Activated CD4-positive, CD25-positive, alpha-beta regulatory T cell (primary cell): ENCODE data around the gene SPAG4.

Experiments used
- DNase-seq, 4 experiments: peaks; one replicate each; lab custom pipeline; 2025; lab: John Stamatoyannopoulos, UW

The SPAG4 gene

GRCh38 chr20:35625584-35626385 is 10.2 kb downstream of the SPAG4 start:
- no peak for DNase-seq

- DNase-seq: no peak
These were observed 10.9 kb downstream of the SPAG4 start for GRCh38 chr20:35626386-35627001.

- no peak for DNase-seq
These were observed 11.5 kb downstream of the SPAG4 start for GRCh38 chr20:35627121-35627520.

GRCh38 chr20:35629427-35630145 is 14.0 kb downstream of the SPAG4 start:
- DNase-seq: no peak

- no peak for DNase-seq
These were observed 15.0 kb downstream of the SPAG4 start for GRCh38 chr20:35630636-35631035.

GRCh38 chr20:35632539-35633115 is 17.0 kb downstream of the SPAG4 start:
- DNase-seq: no peak

GRCh38 chr20:35635652-35636051 is 20.0 kb downstream of the SPAG4 start:
- no peak for DNase-seq

GRCh38 chr20:35636095-35636494 is 20.5 kb downstream of the SPAG4 start:
- no peak for DNase-seq

GRCh38 chr20:35637276-35637675 is 21.6 kb downstream of the SPAG4 start:
- no peak for DNase-seq

- no peak for DNase-seq
These were observed 23.1 kb downstream of the SPAG4 start for GRCh38 chr20:35638751-35639150.

- no peak for DNase-seq
These were observed 25.1 kb downstream of the SPAG4 start for GRCh38 chr20:35640724-35641123.

GRCh38 chr20:35641743-35642142 is 26.1 kb downstream of the SPAG4 start:
- no peak for DNase-seq

- no peak for DNase-seq
These were observed 27.4 kb downstream of the SPAG4 start for GRCh38 chr20:35643045-35643444.

- DNase-seq: no peak
These were observed 29.2 kb downstream of the SPAG4 start for GRCh38 chr20:35644806-35645205.

GRCh38 chr20:35648836-35649235 is 33.2 kb downstream of the SPAG4 start:
- DNase-seq: no peak

GRCh38 chr20:35650632-35651031 is 35.0 kb downstream of the SPAG4 start:
- DNase-seq: no peak

GRCh38 chr20:35651958-35652357 is 36.3 kb downstream of the SPAG4 start:
- DNase-seq: no peak

GRCh38 chr20:35652641-35653429 is 37.2 kb downstream of the SPAG4 start:
- no peak for DNase-seq

GRCh38 chr20:35653430-35653734 is 37.8 kb downstream of the SPAG4 start:
- no peak for DNase-seq

- DNase-seq: no peak
These were observed 38.3 kb downstream of the SPAG4 start for GRCh38 chr20:35653893-35654292.

GRCh38 chr20:35654415-35654814 is 38.8 kb downstream of the SPAG4 start:
- DNase-seq: no peak

GRCh38 chr20:35657271-35657670 is 41.6 kb downstream of the SPAG4 start:
- no peak for DNase-seq
